Measurements from ENCODE around the gene CAB39L. TPM values are rescaled to one million over a fixed set of nuclear protein-coding genes. Genes with fewer than 3 reads are reported as not detected.
"Not testable (repeated sequence)": the region's sequence is repeated elsewhere in the genome, so short reads cannot be mapped to it uniquely, and the experiment has no call there.

The CAB39L gene
- total and polyA plus RNA-seq, 5 experiments from 2014 or later, result 4.3 to 9.2 (median 5.2) TPM

GRCh38 chr13:49300276-49300675 is 143.6 kb downstream of the CAB39L start:
- Mint-ChIP-seq H3K4me3 (no peak overlapping the region), H3K27me3 (no peaks in the 10 kb centered on the region), H3K27ac (no peak overlapping the region)

GRCh38 chr13:49298903-49299605 is 144.8 kb downstream of the CAB39L start:
- POLR2A ChIA-PET, result interaction anchor here (0.5 kb wide), 1 partner anchor 17 kb away, joined by 3 read pairs; no protein-coding TSS in a partner anchor
- ATAC-seq (no peak), DNase-seq (no peak)
- H3K36me3 Mint-ChIP-seq, result peaks cover 0 to 4% (median 0%) of the 10 kb centered on the region in 3 donors
- H3K4me3 Mint-ChIP-seq, result no peak overlapping the region
- peaks cover 9 to 19% (median 14%) of the 10 kb centered on the region in 4 donors for H3K4me1 Mint-ChIP-seq
- H3K27ac Mint-ChIP-seq, result no peak overlapping the region
- H3K9me3 Mint-ChIP-seq, result no peaks in the 10 kb centered on the region
- H3K27me3 Mint-ChIP-seq, result no peaks in the 10 kb centered on the region

More at GRCh38 chr13:49300276-49300675, 143.6 kb downstream of the CAB39L start:
- POLR2A ChIA-PET, result interaction anchor here (0.6 to 1.6 kb wide), 2 partner anchors 13 to 307 kb away, joined by 6 read pairs; no protein-coding TSS in a partner anchor
- Mint-ChIP-seq H3K4me1 (peaks cover 9 to 19% (median 14%) of the 10 kb centered on the region in 4 donors), H3K36me3 (peaks cover 0 to 4% (median 0%) of the 10 kb centered on the region in 3 donors), H3K9me3 (no peaks in the 10 kb centered on the region)
- DNase-seq, result no peak
- ATAC-seq, result no peak

GRCh38 chr13:49298416-49298815 is 145.4 kb downstream of the CAB39L start:
- POLR2A ChIA-PET, result no interaction called here
- H3K36me3 Mint-ChIP-seq, result peaks cover 0 to 4% (median 0%) of the 10 kb centered on the region in 3 donors
- no peaks in the 10 kb centered on the region for H3K27me3 Mint-ChIP-seq
- DNase-seq, result no peak
- H3K9me3 Mint-ChIP-seq, result no peaks in the 10 kb centered on the region
- peaks cover 9 to 19% (median 13%) of the 10 kb centered on the region in 4 donors for H3K4me1 Mint-ChIP-seq
- no peak overlapping the region for H3K27ac Mint-ChIP-seq
- no peak overlapping the region for H3K4me3 Mint-ChIP-seq
- no peak for ATAC-seq

- no peak overlapping the region for H3K27ac Mint-ChIP-seq
- no peak for ATAC-seq
- H3K27me3 Mint-ChIP-seq, result no peaks in the 10 kb centered on the region
- peaks cover 0 to 8% (median 2%) of the 10 kb centered on the region in 3 donors for H3K36me3 Mint-ChIP-seq
- no peak for DNase-seq
- no peaks in the 10 kb centered on the region for H3K9me3 Mint-ChIP-seq
- POLR2A ChIA-PET, result no interaction called here
- no peak overlapping the region for H3K4me3 Mint-ChIP-seq
- peaks cover 8 to 19% (median 15%) of the 10 kb centered on the region in 4 donors for H3K4me1 Mint-ChIP-seq
Observed at GRCh38 chr13:49297338-49297737, 146.5 kb downstream of the CAB39L start.

GRCh38 chr13:49296659-49297058 is 147.2 kb downstream of the CAB39L start:
- no peak for DNase-seq
- POLR2A ChIA-PET, result no interaction called here
- no peaks in the 10 kb centered on the region for H3K9me3 Mint-ChIP-seq
- no peak overlapping the region for H3K4me3 Mint-ChIP-seq
- H3K36me3 Mint-ChIP-seq, result peaks cover 0 to 8% (median 2%) of the 10 kb centered on the region in 3 donors
- H3K27ac Mint-ChIP-seq, result peak overlapping the region in 1 of 10 donors; percentile 27
- peaks cover 6 to 17% (median 13%) of the 10 kb centered on the region in 4 donors for H3K4me1 Mint-ChIP-seq
- H3K27me3 Mint-ChIP-seq, result no peaks in the 10 kb centered on the region
- no peak for ATAC-seq

GRCh38 chr13:49295244-49295643 is 148.6 kb downstream of the CAB39L start:
- ATAC-seq (no peak), DNase-seq (no peak)
- POLR2A ChIA-PET, result no interaction called here
- no peak overlapping the region for H3K4me3 Mint-ChIP-seq
- no peaks in the 10 kb centered on the region for H3K9me3 Mint-ChIP-seq
- H3K36me3 Mint-ChIP-seq, result peaks cover 0 to 8% (median 2%) of the 10 kb centered on the region in 3 donors
- H3K4me1 Mint-ChIP-seq, result peaks cover 4 to 10% (median 8%) of the 10 kb centered on the region in 4 donors
- no peaks in the 10 kb centered on the region for H3K27me3 Mint-ChIP-seq
- peak overlapping the region in 2 of 10 donors; percentile 23 to 88 for H3K27ac Mint-ChIP-seq

- H3K27ac Mint-ChIP-seq, ATAC-seq, H3K27me3 Mint-ChIP-seq, H3K4me3 Mint-ChIP-seq, POLR2A ChIA-PET, DNase-seq, H3K36me3 Mint-ChIP-seq, H3K9me3 Mint-ChIP-seq: not testable (repeated sequence)
- H3K4me1 Mint-ChIP-seq, result peaks cover 4 to 10% (median 8%) of the 10 kb centered on the region in 4 donors
Observed at GRCh38 chr13:49294723-49295122, 149.1 kb downstream of the CAB39L start.

- POLR2A ChIA-PET, result no interaction called here
- Mint-ChIP-seq H3K36me3 (peaks cover 5 to 13% (median 10%) of the 10 kb centered on the region in 3 donors), H3K9me3 (no peaks in the 10 kb centered on the region), H3K4me1 (peaks cover 4 to 10% (median 8%) of the 10 kb centered on the region in 4 donors), H3K27me3 (no peaks in the 10 kb centered on the region), H3K4me3 (peak overlapping the region in 4 of 10 donors; percentile 8 to 46 (median 36)), H3K27ac (peak overlapping the region in 7 of 10 donors; percentile 20 to 87 (median 58))
- ATAC-seq (peak in 1 of 2 donors; percentile 39), DNase-seq (peak in 2 of 10 donors; percentile 8 to 13)
Observed at GRCh38 chr13:49292742-49293486, 150.9 kb downstream of the CAB39L start.

GRCh38 chr13:49288458-49288857 is 155.4 kb downstream of the CAB39L start:
- H3K9me3 Mint-ChIP-seq, result no peaks in the 10 kb centered on the region
- ATAC-seq (no peak), DNase-seq (no peak)
- no peak overlapping the region for H3K4me3 Mint-ChIP-seq
- peaks cover 4 to 10% (median 8%) of the 10 kb centered on the region in 4 donors for H3K4me1 Mint-ChIP-seq
- H3K27me3 Mint-ChIP-seq, result no peaks in the 10 kb centered on the region
- no peak overlapping the region for H3K27ac Mint-ChIP-seq
- H3K36me3 Mint-ChIP-seq, result peaks cover 5 to 40% (median 18%) of the 10 kb centered on the region in 3 donors
- POLR2A ChIA-PET, result no interaction called here

GRCh38 chr13:49287995-49288394 is 155.9 kb downstream of the CAB39L start:
- Mint-ChIP-seq H3K27ac (no peak overlapping the region), H3K9me3 (no peaks in the 10 kb centered on the region), H3K27me3 (no peaks in the 10 kb centered on the region), H3K36me3 (peaks cover 5 to 42% (median 18%) of the 10 kb centered on the region in 3 donors), H3K4me3 (no peak overlapping the region), H3K4me1 (peaks cover 3 to 9% (median 8%) of the 10 kb centered on the region in 4 donors)
- ATAC-seq (no peak), DNase-seq (no peak)
- POLR2A ChIA-PET, result interaction anchor here (0.7 kb wide), 1 partner anchor 12 kb away, joined by 6 read pairs; no protein-coding TSS in a partner anchor

- ATAC-seq (no peak), DNase-seq (no peak)
- H3K9me3 Mint-ChIP-seq, result no peaks in the 10 kb centered on the region
- H3K4me1 Mint-ChIP-seq, result no peaks in the 10 kb centered on the region
- POLR2A ChIA-PET, result no interaction called here
- H3K27ac Mint-ChIP-seq, result no peak overlapping the region
- no peaks in the 10 kb centered on the region for H3K27me3 Mint-ChIP-seq
- H3K36me3 Mint-ChIP-seq, result peaks cover 0 to 44% (median 20%) of the 10 kb centered on the region in 3 donors
- H3K4me3 Mint-ChIP-seq, result no peak overlapping the region
Observed at GRCh38 chr13:49279885-49280284, 164.0 kb downstream of the CAB39L start.

- DNase-seq, result no peak
- POLR2A ChIA-PET, result no interaction called here
- no peaks in the 10 kb centered on the region for H3K27me3 Mint-ChIP-seq
- no peak overlapping the region for H3K27ac Mint-ChIP-seq
- H3K36me3 Mint-ChIP-seq, result peaks cover 0 to 40% (median 16%) of the 10 kb centered on the region in 3 donors
- no peaks in the 10 kb centered on the region for H3K9me3 Mint-ChIP-seq
- ATAC-seq, result no peak
- no peaks in the 10 kb centered on the region for H3K4me1 Mint-ChIP-seq
- H3K4me3 Mint-ChIP-seq, result no peak overlapping the region
Observed at GRCh38 chr13:49279112-49279511, 164.8 kb downstream of the CAB39L start.

- H3K9me3 Mint-ChIP-seq, result no peaks in the 10 kb centered on the region
- ATAC-seq, result no peak
- no peaks in the 10 kb centered on the region for H3K4me1 Mint-ChIP-seq
- no peaks in the 10 kb centered on the region for H3K27me3 Mint-ChIP-seq
- no peak overlapping the region for H3K27ac Mint-ChIP-seq
- POLR2A ChIA-PET, result no interaction called here
- no peak for DNase-seq
- no peak overlapping the region for H3K4me3 Mint-ChIP-seq
- H3K36me3 Mint-ChIP-seq, result peaks cover 0 to 35% (median 16%) of the 10 kb centered on the region in 3 donors
Observed at GRCh38 chr13:49278211-49278610, 165.7 kb downstream of the CAB39L start.
